NCI-H2081 treated with DMSO at 0.1 percent for 48 hours (cell line): Measurements from ENCODE around the gene KRT2.

ENCODE experiments used
- DNase-seq: peaks from one replicate; lab custom pipeline; 2025; lab: John Stamatoyannopoulos, UW

Gene KRT2

GRCh38 chr12:52637299-52637698 is 14.7 kb downstream of the KRT2 start:
- DNase-seq = no peak

- no peak for DNase-seq
Observed at GRCh38 chr12:52636592-52637258, 15.3 kb downstream of the KRT2 start.

- DNase-seq = no peak
Observed at GRCh38 chr12:52636189-52636588, 15.8 kb downstream of the KRT2 start.

GRCh38 chr12:52634266-52635056 is 17.6 kb downstream of the KRT2 start:
- peak; percentile 8 for DNase-seq

- DNase-seq = no peak
Observed at GRCh38 chr12:52633383-52633782, 18.6 kb downstream of the KRT2 start.

GRCh38 chr12:52632656-52633055 is 19.4 kb downstream of the KRT2 start:
- DNase-seq = no peak

GRCh38 chr12:52631676-52632459 is 20.1 kb downstream of the KRT2 start:
- no peak for DNase-seq

GRCh38 chr12:52631264-52631663 is 20.7 kb downstream of the KRT2 start:
- no peak for DNase-seq

GRCh38 chr12:52630599-52631200 is 21.3 kb downstream of the KRT2 start:
- no peak for DNase-seq

GRCh38 chr12:52630008-52630500 is 22.0 kb downstream of the KRT2 start:
- DNase-seq = no peak

GRCh38 chr12:52629281-52630007 is 22.6 kb downstream of the KRT2 start:
- no peak for DNase-seq

- no peak for DNase-seq
Observed at GRCh38 chr12:52628841-52629240, 23.2 kb downstream of the KRT2 start.

GRCh38 chr12:52628111-52628507 is 23.9 kb downstream of the KRT2 start:
- DNase-seq = no peak

GRCh38 chr12:52627395-52628110 is 24.5 kb downstream of the KRT2 start:
- no peak for DNase-seq

GRCh38 chr12:52622349-52622748 is 29.7 kb downstream of the KRT2 start:
- DNase-seq = no peak

GRCh38 chr12:52618866-52619265 is 33.1 kb downstream of the KRT2 start:
- DNase-seq = no peak

- no peak for DNase-seq
Observed at GRCh38 chr12:52618216-52618615, 33.8 kb downstream of the KRT2 start, which contains the start of gene KRT73. TSS of gene KRT73 (minus strand) at chr12:52618559. CDS start at chr12:52618524, 35 bp downstream.

GRCh38 chr12:52617403-52617785 is 34.6 kb downstream of the KRT2 start:
- DNase-seq = no peak

GRCh38 chr12:52616680-52617402 is 35.2 kb downstream of the KRT2 start:
- DNase-seq = no peak

GRCh38 chr12:52615912-52616311 is 36.1 kb downstream of the KRT2 start:
- no peak for DNase-seq
